Measurements from ENCODE around the gene PCSK1N. TPM values are rescaled to one million over a fixed set of nuclear protein-coding genes. Genes with fewer than 3 reads are reported as not detected.

The PCSK1N gene
- total RNA-seq, 1 experiment from 2014 or later = 0.22 TPM

DNA sequence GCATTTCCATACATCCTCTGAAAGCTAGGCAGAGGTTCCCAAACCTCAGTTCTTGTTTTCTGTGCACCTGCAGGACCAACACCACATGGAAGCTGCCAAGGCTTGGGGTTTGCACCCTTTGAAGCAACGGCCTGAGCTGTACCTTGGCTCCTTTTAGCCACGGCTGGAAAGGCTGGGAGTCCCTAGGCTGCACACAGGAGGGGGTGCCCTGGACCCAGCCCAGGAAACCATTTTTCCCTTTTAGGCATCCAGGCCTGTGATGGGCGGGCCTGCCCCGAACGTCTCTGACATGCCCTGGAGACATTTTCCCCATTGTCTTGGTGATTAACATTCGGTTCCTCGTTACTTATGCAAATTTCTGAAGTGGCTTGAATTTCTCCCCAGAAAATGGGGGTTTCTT is 17.4 kb upstream of the PCSK1N start (continued):
- TF ChIP-seq, protein P1, sequence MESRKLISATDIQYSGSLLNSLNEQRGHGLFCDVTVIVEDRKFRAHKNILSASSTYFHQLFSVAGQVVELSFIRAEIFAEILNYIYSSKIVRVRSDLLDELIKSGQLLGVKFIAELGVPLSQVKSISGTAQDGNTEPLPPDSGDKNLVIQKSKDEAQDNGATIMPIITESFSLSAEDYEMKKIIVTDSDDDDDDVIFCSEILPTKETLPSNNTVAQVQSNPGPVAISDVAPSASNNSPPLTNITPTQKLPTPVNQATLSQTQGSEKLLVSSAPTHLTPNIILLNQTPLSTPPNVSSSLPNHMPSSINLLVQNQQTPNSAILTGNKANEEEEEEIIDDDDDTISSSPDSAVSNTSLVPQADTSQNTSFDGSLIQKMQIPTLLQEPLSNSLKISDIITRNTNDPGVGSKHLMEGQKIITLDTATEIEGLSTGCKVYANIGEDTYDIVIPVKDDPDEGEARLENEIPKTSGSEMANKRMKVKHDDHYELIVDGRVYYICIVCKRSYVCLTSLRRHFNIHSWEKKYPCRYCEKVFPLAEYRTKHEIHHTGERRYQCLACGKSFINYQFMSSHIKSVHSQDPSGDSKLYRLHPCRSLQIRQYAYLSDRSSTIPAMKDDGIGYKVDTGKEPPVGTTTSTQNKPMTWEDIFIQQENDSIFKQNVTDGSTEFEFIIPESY (IDR thresholded peaks at IDR 0.05; ENCODE audit: extremely low read depth, insufficient replicate concordance, low read length) = no peak
- no peak for TF ChIP-seq YY1 (IDR thresholded peaks at IDR 0.05; ENCODE audit: extremely low read depth, insufficient replicate concordance, low read depth, low read length)
- TF ChIP-seq RAD21 (IDR thresholded peaks at IDR 0.05; ENCODE audit: low read depth) = no peak
- TF ChIP-seq JUND (IDR thresholded peaks at IDR 0.05) = no peak
- no peak for TF ChIP-seq SP1 (IDR thresholded peaks at IDR 0.05; ENCODE audit: low read depth)
- TF ChIP-seq SIN3A (IDR thresholded peaks at IDR 0.05; ENCODE audit: low read depth) = no peak
- TF ChIP-seq TCF7L2 (IDR thresholded peaks at IDR 0.05; ENCODE audit: borderline replicate concordance, extremely low read depth, insufficient read depth, insufficient read length) = no peak
- TF ChIP-seq EZH2 (IDR thresholded peaks at IDR 0.05) = no peak

DNA sequence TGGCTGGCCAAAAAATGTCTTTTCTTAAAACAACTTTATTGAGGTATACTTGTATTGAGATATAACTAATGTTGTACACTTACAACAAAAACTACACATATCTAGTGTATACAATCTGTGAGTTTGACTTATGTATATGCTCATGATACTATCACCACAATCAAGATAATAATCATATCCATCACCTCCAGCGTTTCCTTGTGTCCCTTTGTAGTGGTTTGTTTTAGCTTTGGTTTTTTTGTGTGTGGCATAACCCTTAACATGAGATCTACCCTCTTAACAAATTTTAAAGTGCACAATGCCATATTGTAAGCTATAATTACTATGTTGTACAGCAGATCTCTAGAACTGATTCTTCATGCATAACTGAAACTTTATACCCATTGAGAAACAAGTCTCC is 13.4 kb upstream of the PCSK1N start:
- Histone ChIP-seq H3K79me2 (ENCODE audit: insufficient read depth, low read length) (no peaks in the 10 kb centered on the region), H3K27me3 (ENCODE audit: insufficient read depth, low read length) (no peaks in the 10 kb centered on the region), H4K20me1 (ENCODE audit: insufficient read depth) (no peaks in the 10 kb centered on the region), H3K4me3 (replicated peaks in 1 of 2; ENCODE audit: low read depth in 1 of 2, low read length in 2 of 2) (no peak overlapping the region), H3K36me3 (ENCODE audit: control insufficient read depth in 1 of 2, insufficient read depth in 2 of 2, low read length in 2 of 2) (no peaks in the 10 kb centered on the region), H3K9me3 (ENCODE audit: control insufficient read depth in 1 of 2, insufficient read depth in 1 of 2, low read depth in 1 of 2, low read length in 2 of 2) (no peaks in the 10 kb centered on the region), H3K4me1 (ENCODE audit: control insufficient read depth in 1 of 2, insufficient read depth in 2 of 2, low read length in 2 of 2) (no peaks in the 10 kb centered on the region), H2AFZ (ENCODE audit: low read depth, low read length, poor library complexity, severe bottlenecking) (no peak overlapping the region), H3K4me2 (ENCODE audit: low read length) (no peak overlapping the region), H3K9me2 (ENCODE audit: insufficient read depth) (no peaks in the 10 kb centered on the region), H3K9ac (ENCODE audit: low read length) (no peak overlapping the region), H3K27ac (ENCODE audit: low read depth, low read length) (no peak overlapping the region)
- no TSS peak for BruUV-seq (replicated peaks)
- ChIA-PET RAD21 (ENCODE audit: low non-redundant PET in 1 of 2, low total read pairs in 2 of 2, uncharacterized antibody in 2 of 2, unreplicated experiment in 2 of 2) (no interaction called here), POLR2A (no interaction called here), CTCF (no interaction called here)
- ATAC-seq (no peak), DNase-seq (ENCODE audit: low read depth, low spot score) (no peak)
- TF ChIP-seq FOSL1 (IDR thresholded peaks at IDR 0.05; ENCODE audit: low read depth) = no peak
- no peak for TF ChIP-seq POLR2A (IDR thresholded peaks at IDR 0.05; ENCODE audit: borderline replicate concordance, extremely low read depth, insufficient read depth, insufficient read length)
- TF ChIP-seq JUND (IDR thresholded peaks at IDR 0.05) = no peak
- TF ChIP-seq, protein P1 (IDR thresholded peaks at IDR 0.05; ENCODE audit: extremely low read depth, insufficient replicate concordance, low read length) = no peak
- no peak for TF ChIP-seq TCF7L2 (IDR thresholded peaks at IDR 0.05; ENCODE audit: borderline replicate concordance, extremely low read depth, insufficient read depth, insufficient read length)
- TF ChIP-seq ELF1 (IDR thresholded peaks at IDR 0.05; ENCODE audit: borderline replicate concordance, low read depth) = no peak
- no peak for TF ChIP-seq SRF (IDR thresholded peaks at IDR 0.05; ENCODE audit: low read depth)
- TF ChIP-seq EZH2phosphoT487 (IDR thresholded peaks at IDR 0.05; ENCODE audit: borderline replicate concordance) = no peak
- TF ChIP-seq CEBPB (IDR thresholded peaks at IDR 0.05; ENCODE audit: low read depth) = no peak
- TF ChIP-seq CBX3 (IDR thresholded peaks at IDR 0.05; ENCODE audit: low read depth) = no peak
- TF ChIP-seq, protein P2, sequence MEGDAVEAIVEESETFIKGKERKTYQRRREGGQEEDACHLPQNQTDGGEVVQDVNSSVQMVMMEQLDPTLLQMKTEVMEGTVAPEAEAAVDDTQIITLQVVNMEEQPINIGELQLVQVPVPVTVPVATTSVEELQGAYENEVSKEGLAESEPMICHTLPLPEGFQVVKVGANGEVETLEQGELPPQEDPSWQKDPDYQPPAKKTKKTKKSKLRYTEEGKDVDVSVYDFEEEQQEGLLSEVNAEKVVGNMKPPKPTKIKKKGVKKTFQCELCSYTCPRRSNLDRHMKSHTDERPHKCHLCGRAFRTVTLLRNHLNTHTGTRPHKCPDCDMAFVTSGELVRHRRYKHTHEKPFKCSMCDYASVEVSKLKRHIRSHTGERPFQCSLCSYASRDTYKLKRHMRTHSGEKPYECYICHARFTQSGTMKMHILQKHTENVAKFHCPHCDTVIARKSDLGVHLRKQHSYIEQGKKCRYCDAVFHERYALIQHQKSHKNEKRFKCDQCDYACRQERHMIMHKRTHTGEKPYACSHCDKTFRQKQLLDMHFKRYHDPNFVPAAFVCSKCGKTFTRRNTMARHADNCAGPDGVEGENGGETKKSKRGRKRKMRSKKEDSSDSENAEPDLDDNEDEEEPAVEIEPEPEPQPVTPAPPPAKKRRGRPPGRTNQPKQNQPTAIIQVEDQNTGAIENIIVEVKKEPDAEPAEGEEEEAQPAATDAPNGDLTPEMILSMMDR (IDR thresholded peaks at IDR 0.05 in 2 of 3, conservative IDR thresholded peaks at IDR 0.05 in 1 of 3; ENCODE audit: borderline replicate concordance in 1 of 3, insufficient read depth in 1 of 3, low read depth in 2 of 3, low read length in 2 of 3) = no peak
- intact Hi-C loops (cut with micrococcal nuclease) = no loop called here

All from HCT116 (cell line).